ENCODE measurements around the gene NFATC2.

DNA sequence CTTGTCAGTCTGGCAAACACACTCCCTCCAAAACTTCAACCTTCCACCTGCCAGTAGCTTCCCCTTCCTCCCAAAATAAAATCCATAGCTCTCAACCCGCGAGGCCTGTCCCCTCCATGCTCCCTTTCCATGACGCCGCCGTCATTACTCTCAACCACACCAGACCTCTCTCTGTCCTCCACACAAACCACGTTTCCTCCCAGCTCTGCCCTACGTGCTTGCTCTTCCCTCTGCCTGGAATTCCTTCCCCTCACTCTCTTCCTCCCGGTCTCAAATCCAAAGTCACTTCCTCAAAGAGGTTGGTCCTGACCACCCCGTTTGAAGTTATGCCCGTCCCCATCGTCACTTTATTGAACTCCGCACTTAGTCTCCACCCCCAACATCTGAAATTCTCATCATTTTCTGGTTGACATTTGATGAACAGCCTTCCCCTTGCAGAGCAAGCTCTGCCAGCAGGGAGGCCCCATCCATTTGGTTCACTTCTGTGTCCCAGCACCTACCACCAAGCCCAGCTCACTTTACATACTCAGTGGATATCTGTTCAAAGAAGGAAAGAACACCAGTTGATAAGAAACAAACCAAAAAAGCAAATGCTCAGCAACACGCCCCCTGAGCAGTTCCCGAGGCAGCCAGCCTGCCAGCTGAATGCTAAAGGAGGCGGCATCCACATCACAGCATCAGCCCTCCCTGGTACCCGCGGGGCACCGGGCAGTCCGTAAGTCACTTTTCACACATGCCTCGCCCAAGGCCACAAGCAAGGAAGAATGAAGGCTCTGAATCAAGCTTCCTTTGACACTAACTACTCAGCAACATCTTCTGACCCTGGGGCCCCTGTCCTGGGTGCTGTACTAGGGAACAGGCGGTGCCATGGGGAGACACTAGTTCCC, 125.0 kb downstream of the NFATC2 start:
- TF ChIP-seq POLR2A (IDR thresholded peaks at IDR 0.05) (no peak), EP300 (IDR thresholded peaks at IDR 0.05; ENCODE audit: low read depth) (no peak)
